Measurements from ENCODE around the gene DDOST. TPM values are rescaled to one million over a fixed set of nuclear protein-coding genes. Genes with fewer than 3 reads are reported as not detected.

Gene DDOST
- total RNA-seq, 2 donors from 2014 or later, result 76.8 to 114 TPM

- H3K4me3 ChIP-seq, result no peak overlapping the region
- H3K4me1 ChIP-seq, result peaks cover 7% of the 10 kb centered on the region
- 76 to 80% methylated on average over 2 to 13 of the region's 13 CpGs for WGBS, 2 donors
- intact Hi-C loops (cut with DNase I), result no loop called here
- no peaks in the 10 kb centered on the region for H3K36me3 ChIP-seq (replicated peaks in 1 of 2; ENCODE audit: insufficient read depth in 1 of 2, low read depth in 2 of 2)
- no peaks in the 10 kb centered on the region for H3K27me3 ChIP-seq
- no peak for TF ChIP-seq POLR2A (IDR thresholded peaks at IDR 0.05)
- no peak for TF ChIP-seq CTCF (IDR thresholded peaks at IDR 0.05)
- H3K9me3 ChIP-seq, result no peaks in the 10 kb centered on the region
- H3K27ac ChIP-seq, result peak overlapping the region in 2 of 4 donors; percentile 32 to 49
- DNase-seq (no peak), ATAC-seq (no peak)
Observed at GRCh38 chr1:20684050-20684620, 23.0 kb upstream of the DDOST start.

- ATAC-seq (no peak), DNase-seq (no peak)
- no peaks in the 10 kb centered on the region for H3K9me3 ChIP-seq
- no peak overlapping the region for H3K4me3 ChIP-seq
- no peaks in the 10 kb centered on the region for H3K36me3 ChIP-seq (replicated peaks in 1 of 2; ENCODE audit: insufficient read depth in 1 of 2, low read depth in 2 of 2)
- WGBS, 2 donors, result 69 to 80% methylated on average over 6 to 10 of the region's 10 CpGs
- H3K27me3 ChIP-seq, result no peaks in the 10 kb centered on the region
- peaks cover 7% of the 10 kb centered on the region for H3K4me1 ChIP-seq
- TF ChIP-seq POLR2A (IDR thresholded peaks at IDR 0.05) (no peak), CTCF (IDR thresholded peaks at IDR 0.05) (no peak)
- H3K27ac ChIP-seq, result no peak overlapping the region
- intact Hi-C loops (cut with DNase I), result no loop called here
Observed at GRCh38 chr1:20683614-20684013, 22.4 kb upstream of the DDOST start.

GRCh38 chr1:20682571-20683236 lies 21.5 kb upstream of the DDOST start:
- H3K9me3 ChIP-seq, result no peaks in the 10 kb centered on the region
- 70 to 76% methylated on average over 18 to 23 of the region's 24 CpGs for WGBS, 2 donors
- H3K27ac ChIP-seq, result no peak overlapping the region
- no peaks in the 10 kb centered on the region for H3K27me3 ChIP-seq
- peak in 1 of 4 donors; percentile 22 for DNase-seq
- intact Hi-C loops (cut with DNase I), result no loop called here
- H3K4me1 ChIP-seq, result peaks cover 7% of the 10 kb centered on the region
- no peaks in the 10 kb centered on the region for H3K36me3 ChIP-seq (replicated peaks in 1 of 2; ENCODE audit: insufficient read depth in 1 of 2, low read depth in 2 of 2)
- no peak overlapping the region for H3K4me3 ChIP-seq
- no peak for ATAC-seq
- TF ChIP-seq CTCF (IDR thresholded peaks at IDR 0.05) (no peak), POLR2A (IDR thresholded peaks at IDR 0.05) (no peak)

- Histone ChIP-seq H3K36me3 (replicated peaks in 1 of 2; ENCODE audit: insufficient read depth in 1 of 2, low read depth in 2 of 2) (no peaks in the 10 kb centered on the region), H3K27me3 (no peaks in the 10 kb centered on the region), H3K9me3 (no peaks in the 10 kb centered on the region), H3K27ac (no peak overlapping the region), H3K4me1 (peaks cover 7% of the 10 kb centered on the region), H3K4me3 (no peak overlapping the region)
- DNase-seq (no peak), ATAC-seq (no peak)
- intact Hi-C loops (cut with DNase I), result no loop called here
- 78 to 84% methylated on average over 9 of the region's 9 CpGs for WGBS, 2 donors
- no peak for TF ChIP-seq POLR2A (IDR thresholded peaks at IDR 0.05)
Observed at GRCh38 chr1:20681999-20682398, 20.8 kb upstream of the DDOST start.

- H3K36me3 ChIP-seq (replicated peaks in 1 of 2; ENCODE audit: insufficient read depth in 1 of 2, low read depth in 2 of 2), result no peaks in the 10 kb centered on the region
- no peak for DNase-seq
- ATAC-seq, result no peak
- TF ChIP-seq CTCF (IDR thresholded peaks at IDR 0.05) (no peak), POLR2A (IDR thresholded peaks at IDR 0.05) (no peak)
- H3K27ac ChIP-seq, result no peak overlapping the region
- 35 to 39% methylated on average over 5 of the region's 5 CpGs for WGBS, 2 donors
- peaks cover 7% of the 10 kb centered on the region for H3K4me1 ChIP-seq
- no peaks in the 10 kb centered on the region for H3K27me3 ChIP-seq
- intact Hi-C loops (cut with DNase I), result no loop called here
- H3K4me3 ChIP-seq, result no peak overlapping the region
- no peaks in the 10 kb centered on the region for H3K9me3 ChIP-seq
Observed at GRCh38 chr1:20680269-20680668, 19.1 kb upstream of the DDOST start.

Data from body of pancreas (tissue), 4 donors.